Measurements from ENCODE around the gene CYP21A2.

GRCh38 chr6:32081168-32081990 lies 43.2 kb downstream of the CYP21A2 start:
- no peak for TF ChIP-seq CTCF (IDR thresholded peaks at IDR 0.05)
- TF ChIP-seq EZH2 (IDR thresholded peaks at IDR 0.05; ENCODE audit: borderline replicate concordance, insufficient read depth, low read depth, low read length, poor library complexity, severe bottlenecking), result no peak

Measured in B cell (primary cell).